Ascending aorta (tissue), 2 donors: ENCODE measurements around the gene VTA1. TPM values are rescaled to one million over a fixed set of nuclear protein-coding genes. Genes with fewer than 3 reads are reported as not detected.

ENCODE experiments used
- DNase-seq, 2 donors: peaks; one replicate each; pipeline ENCODE4 v3.0.0-alpha.2; 2019; ENCODE audit warnings: low spot score in 2 of 2
- H3K27ac ChIP-seq, 2 donors: fragments of 200-600 bp; sonication (generic); one replicate each; pipeline ENCODE4 v1.5.1; 2016 to 2017; ENCODE audit warnings: mild to moderate bottlenecking in 1 of 2
- H3K27me3 ChIP-seq: fragments of 200-600 bp; sonication (generic); one replicate; pipeline ENCODE4 v1.5.1; 2017
- H3K36me3 ChIP-seq, 2 donors: fragments of 200-600 bp; sonication (generic); one replicate each; pipeline ENCODE4 v1.5.1; 2016
- H3K4me1 ChIP-seq, 2 donors: fragments of 200-600 bp; sonication (generic); one replicate each; pipeline ENCODE4 v1.5.1; 2016 to 2017; ENCODE audit warnings: mild to moderate bottlenecking in 1 of 2
- H3K4me3 ChIP-seq, 2 donors: fragments of 200-600 bp; sonication (generic); one replicate each; pipeline ENCODE4 v1.5.1; 2016 to 2017; ENCODE audit warnings: mild to moderate bottlenecking in 1 of 2
- H3K9me3 ChIP-seq, 2 donors: fragments of 200-600 bp; sonication (generic); one replicate each; pipeline ENCODE4 v1.5.1; 2016
- intact Hi-C: fragments of 100-400 bp; cut with DNase I; formaldehyde crosslinking; loops from one replicate; pipeline ENCODE4 v1.15.1; 2023
- total RNA-seq: library from RNA; depleted of rRNA; stranded (reverse); fragments of >200 nt; gene quantifications from one replicate; pipeline ENCODE4 v1.1.0, GENCODE V29; 2016
- TF ChIP-seq, protein P1 (sequence below), 3 experiments: fragments of 200-600 bp in 2 of 3; fragments of 450-650 bp in 1 of 3; sonication (generic) in 2 of 3; IDR thresholded peaks; one replicate each; pipeline ENCODE4 v1.5.1; 2016 to 2019; ENCODE audit warnings: antibody characterized with exemption in 3 of 3, mild to moderate bottlenecking in 1 of 3, moderate library complexity in 1 of 3

Gene VTA1
- total RNA-seq, 1 donor from 2014 or later = 21.3 TPM

DNA sequence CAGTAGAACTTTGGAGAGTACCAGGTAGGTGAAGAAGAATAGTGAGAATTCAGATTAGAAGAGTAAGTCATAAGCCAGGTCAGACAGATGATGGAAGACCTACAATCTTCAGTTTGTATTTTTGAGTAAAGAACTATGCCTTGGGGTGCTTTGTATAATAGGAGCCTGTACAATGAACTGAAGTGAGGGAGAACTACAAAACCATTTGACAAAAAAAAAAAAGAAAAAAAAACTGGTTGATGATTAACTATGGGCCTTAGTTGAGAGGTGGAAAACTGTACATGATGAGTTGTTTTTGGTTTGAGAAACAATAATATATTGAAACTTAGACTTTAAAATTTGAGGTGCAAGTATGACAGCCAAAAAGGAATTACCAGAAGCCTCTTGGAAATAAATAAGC is 25.7 kb downstream of the VTA1 start:
- intact Hi-C loops = no loop called here
- no peaks in the 10 kb centered on the region for H3K4me1 ChIP-seq
- H3K36me3 ChIP-seq = peaks cover 23 to 59% of the 10 kb centered on the region in 2 donors
- H3K4me3 ChIP-seq = no peak overlapping the region
- no peak for DNase-seq
- TF ChIP-seq, protein P1, sequence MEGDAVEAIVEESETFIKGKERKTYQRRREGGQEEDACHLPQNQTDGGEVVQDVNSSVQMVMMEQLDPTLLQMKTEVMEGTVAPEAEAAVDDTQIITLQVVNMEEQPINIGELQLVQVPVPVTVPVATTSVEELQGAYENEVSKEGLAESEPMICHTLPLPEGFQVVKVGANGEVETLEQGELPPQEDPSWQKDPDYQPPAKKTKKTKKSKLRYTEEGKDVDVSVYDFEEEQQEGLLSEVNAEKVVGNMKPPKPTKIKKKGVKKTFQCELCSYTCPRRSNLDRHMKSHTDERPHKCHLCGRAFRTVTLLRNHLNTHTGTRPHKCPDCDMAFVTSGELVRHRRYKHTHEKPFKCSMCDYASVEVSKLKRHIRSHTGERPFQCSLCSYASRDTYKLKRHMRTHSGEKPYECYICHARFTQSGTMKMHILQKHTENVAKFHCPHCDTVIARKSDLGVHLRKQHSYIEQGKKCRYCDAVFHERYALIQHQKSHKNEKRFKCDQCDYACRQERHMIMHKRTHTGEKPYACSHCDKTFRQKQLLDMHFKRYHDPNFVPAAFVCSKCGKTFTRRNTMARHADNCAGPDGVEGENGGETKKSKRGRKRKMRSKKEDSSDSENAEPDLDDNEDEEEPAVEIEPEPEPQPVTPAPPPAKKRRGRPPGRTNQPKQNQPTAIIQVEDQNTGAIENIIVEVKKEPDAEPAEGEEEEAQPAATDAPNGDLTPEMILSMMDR (IDR thresholded peaks at IDR 0.05) = no peak
- no peaks in the 10 kb centered on the region for H3K27me3 ChIP-seq
- no peak overlapping the region for H3K27ac ChIP-seq
- H3K9me3 ChIP-seq = peaks cover 0 to 4% of the 10 kb centered on the region in 2 donors

DNA sequence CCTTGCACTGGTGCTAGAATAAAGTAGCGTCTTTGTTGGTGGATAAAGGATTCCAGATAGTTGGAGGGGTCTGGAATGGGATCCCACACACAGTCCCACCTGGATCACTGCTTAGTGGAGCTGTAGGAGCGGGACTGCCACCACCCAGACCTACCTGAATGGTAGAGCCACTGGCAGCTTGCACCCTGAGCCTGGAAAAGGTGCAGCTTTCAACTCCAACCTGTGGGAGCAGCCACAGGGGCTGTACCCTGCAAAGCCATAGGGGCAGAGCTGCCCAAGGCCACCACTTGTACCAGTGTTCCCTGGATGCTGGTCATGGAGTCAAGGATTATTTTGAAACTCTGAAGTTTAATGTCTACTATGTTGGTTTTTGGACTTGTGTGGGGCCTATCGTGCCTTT is 26.9 kb downstream of the VTA1 start:
- intact Hi-C loops = no loop called here

DNA sequence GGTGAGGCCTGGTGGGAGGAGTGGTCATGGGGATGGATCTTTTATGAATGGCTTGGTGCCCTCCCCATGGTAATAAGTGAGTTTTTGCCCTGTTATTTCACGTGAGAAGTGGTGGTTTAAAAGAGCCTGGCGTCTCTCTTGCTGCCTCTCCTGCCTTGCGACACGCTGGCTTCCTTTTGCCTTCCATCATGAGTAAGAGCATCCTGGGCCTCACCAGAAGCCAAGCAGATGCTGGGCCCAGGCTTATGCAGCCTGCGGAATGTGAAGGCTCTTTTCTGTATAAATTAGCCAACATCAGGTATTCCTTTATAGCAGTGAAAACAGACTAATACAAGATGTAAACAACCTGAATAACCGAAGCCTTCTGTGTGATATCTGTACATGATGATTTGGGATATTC is 27.6 kb downstream of the VTA1 start:
- Histone ChIP-seq H3K4me3 (no peak overlapping the region), H3K36me3 (peaks cover 26 to 64% of the 10 kb centered on the region in 2 donors), H3K4me1 (no peaks in the 10 kb centered on the region), H3K27me3 (no peaks in the 10 kb centered on the region), H3K9me3 (peaks cover 0 to 12% of the 10 kb centered on the region in 2 donors), H3K27ac (no peak overlapping the region)
- intact Hi-C loops = no loop called here
- DNase-seq = no peak
- TF ChIP-seq, protein P1 (IDR thresholded peaks at IDR 0.05) = no peak

More for the DNA sequence above, 26.9 kb downstream of the VTA1 start:
- no peaks in the 10 kb centered on the region for H3K27me3 ChIP-seq
- no peaks in the 10 kb centered on the region for H3K4me1 ChIP-seq
- H3K9me3 ChIP-seq = peaks cover 0 to 12% of the 10 kb centered on the region in 2 donors
- no peak overlapping the region for H3K27ac ChIP-seq
- TF ChIP-seq, protein P1 (IDR thresholded peaks at IDR 0.05) = no peak
- H3K4me3 ChIP-seq = no peak overlapping the region
- DNase-seq = no peak
- peaks cover 29 to 64% of the 10 kb centered on the region in 2 donors for H3K36me3 ChIP-seq

DNA sequence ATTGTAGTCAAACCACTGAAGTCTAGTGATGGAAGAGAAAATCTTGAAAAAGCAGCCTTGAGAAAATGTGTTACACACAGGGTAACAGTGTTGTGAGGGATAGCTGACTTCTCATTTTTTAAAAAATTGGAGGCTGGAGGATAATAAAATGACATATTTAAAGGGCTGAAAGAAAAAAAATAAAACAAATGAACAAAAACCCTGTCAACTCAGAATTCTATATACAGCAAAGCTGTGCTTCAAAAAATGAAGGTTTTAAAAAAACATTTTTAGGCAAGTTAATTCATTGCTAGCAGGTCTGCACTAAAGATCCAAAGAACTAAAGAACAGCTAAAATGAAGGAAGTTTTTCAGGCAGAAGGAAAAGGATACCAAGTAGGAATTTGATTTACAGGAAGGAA is 31.1 kb downstream of the VTA1 start:
- Histone ChIP-seq H3K27me3 (no peaks in the 10 kb centered on the region), H3K4me1 (no peaks in the 10 kb centered on the region), H3K27ac (no peak overlapping the region), H3K9me3 (peaks cover 0 to 12% of the 10 kb centered on the region in 2 donors), H3K4me3 (no peak overlapping the region), H3K36me3 (peaks cover 9 to 42% of the 10 kb centered on the region in 2 donors)
- TF ChIP-seq, protein P1 (IDR thresholded peaks at IDR 0.05) = no peak
- intact Hi-C loops = no loop called here
- DNase-seq = no peak

DNA sequence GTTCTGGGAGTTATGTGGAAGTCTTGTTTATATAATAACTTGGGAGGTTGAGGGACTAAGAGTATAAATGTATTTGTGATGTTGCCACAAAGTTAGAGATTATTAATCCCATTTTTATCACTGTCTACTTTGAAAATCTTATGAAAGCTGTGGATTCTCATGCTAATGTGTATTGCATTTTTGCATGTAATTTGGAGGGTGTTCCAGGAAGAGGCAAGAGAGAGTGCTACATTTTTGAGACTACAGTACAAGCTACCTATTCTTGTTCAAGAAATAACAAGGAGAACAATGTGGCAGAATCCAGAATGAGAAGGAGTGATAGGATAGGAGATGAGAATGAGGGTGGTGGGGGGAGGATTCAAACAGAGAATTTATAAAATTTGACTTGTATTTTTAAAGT is 34.9 kb downstream of the VTA1 start:
- no peaks in the 10 kb centered on the region for H3K27me3 ChIP-seq
- H3K36me3 ChIP-seq = peaks cover 9 to 21% of the 10 kb centered on the region in 2 donors
- H3K9me3 ChIP-seq = peaks cover 0 to 12% of the 10 kb centered on the region in 2 donors
- no peak overlapping the region for H3K4me3 ChIP-seq
- H3K4me1 ChIP-seq = no peaks in the 10 kb centered on the region
- intact Hi-C loops = no loop called here
- no peak overlapping the region for H3K27ac ChIP-seq
- TF ChIP-seq, protein P1 (IDR thresholded peaks at IDR 0.05) = no peak
- DNase-seq = no peak

DNA sequence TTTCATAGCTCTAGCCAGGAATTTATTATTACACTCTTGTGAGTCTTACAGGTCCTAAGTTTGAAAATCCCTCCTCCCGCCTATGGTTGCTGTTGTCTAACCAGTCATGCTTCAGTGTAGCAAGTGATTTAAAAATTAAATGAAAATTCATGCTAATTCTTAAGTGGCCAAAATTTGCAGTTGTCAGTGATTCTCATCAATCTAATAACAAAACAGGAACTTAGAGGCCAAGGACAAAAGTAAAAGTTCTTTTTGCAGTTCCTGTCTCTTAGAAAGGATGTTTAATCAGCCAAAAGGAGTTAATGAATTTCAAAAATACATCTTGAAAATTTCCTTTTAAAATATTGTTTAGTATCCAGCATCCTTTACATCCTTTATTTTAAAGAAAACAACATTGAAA is 36.3 kb downstream of the VTA1 start:
- no peak for DNase-seq
- Histone ChIP-seq H3K36me3 (peaks cover 0 to 8% of the 10 kb centered on the region in 2 donors), H3K4me3 (no peak overlapping the region), H3K4me1 (no peaks in the 10 kb centered on the region), H3K9me3 (peaks cover 0 to 3% of the 10 kb centered on the region in 2 donors), H3K27ac (no peak overlapping the region), H3K27me3 (no peaks in the 10 kb centered on the region)
- intact Hi-C loops = no loop called here
- TF ChIP-seq, protein P1 (IDR thresholded peaks at IDR 0.05) = no peak
